WTC11 (cell line): ENCODE data around the gene ETV6. TPM values are rescaled to one million over a fixed set of nuclear protein-coding genes. Genes with fewer than 3 reads are reported as not detected.

ENCODE experiments used
- ATAC-seq: fragments of 200-7000 bp; cut with Tn5 transposase; 2 replicates; pipeline ENCODE4 v1.10.0; 2021; ENCODE audit warnings: mild to moderate bottlenecking, moderate library complexity
- CTCF ChIA-PET: fragments of 300-600 bp; sonication (Branson Sonifier 250); formaldehyde crosslinking; loops from one replicate; lab custom pipeline; 2021; ENCODE audit warnings: antibody characterized with exemption; lab: Charles Lee
- POLR2A ChIA-PET: fragments of 350-600 bp; sonication (Branson Sonifier 250); formaldehyde crosslinking; loops from one replicate; lab custom pipeline; 2021; ENCODE audit warnings: antibody characterized with exemption; lab: Charles Lee
- DNase-seq: peaks from one replicate; pipeline ENCODE4 v3.0.0; 2021; ENCODE audit warnings: low spot score
- H3K27ac Mint-ChIP-seq: 2 replicates; pipeline ENCODE4 v1.8.0; 2021; ENCODE audit warnings: mixed read lengths
- H3K27me3 Mint-ChIP-seq: 2 replicates; pipeline ENCODE4 v1.8.0; 2021; ENCODE audit warnings: low read depth, mild to moderate bottlenecking, moderate library complexity, mixed read lengths
- H3K36me3 Mint-ChIP-seq: 2 replicates; pipeline ENCODE4 v1.8.0; 2021; ENCODE audit warnings: mixed read lengths
- H3K4me1 Mint-ChIP-seq: 2 replicates; pipeline ENCODE4 v1.8.0; 2022; ENCODE audit warnings: mixed read lengths
- H3K4me3 Mint-ChIP-seq: 2 replicates; pipeline ENCODE4 v1.8.0; 2021; ENCODE audit warnings: mild to moderate bottlenecking, moderate library complexity, mixed read lengths
- H3K9me3 Mint-ChIP-seq: 2 replicates; pipeline ENCODE4 v1.8.0; 2021; ENCODE audit warnings: mixed read lengths
- CTCF ChIP-seq: fragments of 200-600 bp; IDR thresholded peaks from 2 replicates; pipeline ENCODE4 v1.8.0; 2022; ENCODE audit warnings: antibody characterized with exemption
- E2F4 ChIP-seq: sonication (generic); formaldehyde crosslinking; IDR thresholded peaks from 2 replicates; pipeline ENCODE4 v1.8.1; 2022; ENCODE audit warnings: low read depth, mild to moderate bottlenecking, moderate library complexity, missing genetic modification reagents, borderline replicate concordance
- E2F5 ChIP-seq: sonication (generic); formaldehyde crosslinking; IDR thresholded peaks from 2 replicates; pipeline ENCODE4 v1.8.1; 2022; ENCODE audit warnings: mild to moderate bottlenecking, moderate library complexity, missing genetic modification reagents
- ERG ChIP-seq: fragments of 250-450 bp; sonication (Bioruptor Pico); IDR thresholded peaks from 2 replicates; pipeline ENCODE4 v1.8.0; 2021; ENCODE audit warnings: mild to moderate bottlenecking
- FOXP1 ChIP-seq: sonication (generic); formaldehyde crosslinking; IDR thresholded peaks from 2 replicates; pipeline ENCODE4 v1.8.0; 2022; ENCODE audit warnings: missing genetic modification reagents, mild to moderate bottlenecking, moderate library complexity, borderline replicate concordance
- FOXP4 ChIP-seq: sonication (generic); formaldehyde crosslinking; IDR thresholded peaks from 2 replicates; pipeline ENCODE4 v1.8.0; 2022; ENCODE audit warnings: mild to moderate bottlenecking, missing genetic modification reagents
- MYBL2 ChIP-seq: sonication (generic); formaldehyde crosslinking; IDR thresholded peaks from 2 replicates; pipeline ENCODE4 v1.8.1; 2023; ENCODE audit warnings: mild to moderate bottlenecking, moderate library complexity, missing genetic modification reagents
- TCF7 ChIP-seq: sonication (generic); formaldehyde crosslinking; IDR thresholded peaks from 2 replicates; pipeline ENCODE4 v1.8.0; 2022; ENCODE audit warnings: mild to moderate bottlenecking, low read depth, missing genetic modification reagents, moderate library complexity
- TP53 ChIP-seq: sonication (generic); formaldehyde crosslinking; IDR thresholded peaks from 2 replicates; pipeline ENCODE4 v1.8.1; 2023; ENCODE audit warnings: mild to moderate bottlenecking, missing genetic modification reagents
- ZBTB43 ChIP-seq: sonication (generic); formaldehyde crosslinking; IDR thresholded peaks from 2 replicates; pipeline ENCODE4 v1.8.1; 2023; ENCODE audit warnings: mild to moderate bottlenecking, missing genetic modification reagents
- ZNF138 ChIP-seq: sonication (generic); formaldehyde crosslinking; conservative IDR thresholded peaks from 2 replicates; pipeline ENCODE4 v1.8.1; 2022; ENCODE audit warnings: mild to moderate bottlenecking, moderate library complexity, missing genetic modification reagents
- ZNF396 ChIP-seq: fragments of 250-450 bp; sonication (Bioruptor Pico); IDR thresholded peaks from 2 replicates; pipeline ENCODE4 v1.8.0; 2021; ENCODE audit warnings: mild to moderate bottlenecking, moderate library complexity, borderline replicate concordance
- ZNF532 ChIP-seq: fragments of 250-450 bp; sonication (Bioruptor Pico); IDR thresholded peaks from 2 replicates; pipeline ENCODE4 v1.9.0; 2021; ENCODE audit warnings: mild to moderate bottlenecking, borderline replicate concordance
- ZNF671 ChIP-seq: fragments of 250-450 bp; sonication (Bioruptor Pico); IDR thresholded peaks from 2 replicates; pipeline ENCODE4 v1.8.0; 2021; ENCODE audit warnings: mild to moderate bottlenecking
- total RNA-seq: library from RNA; stranded (reverse); gene quantifications from 3 replicates; pipeline ENCODE4 v1.2.3, GENCODE V29; 2021

The ETV6 gene
- total RNA-seq, 1 experiment from 2014 or later: 23.5 TPM

GRCh38 chr12:11804130-11804529 is 154.7 kb downstream of the ETV6 start (continued):
- TF ChIP-seq ZNF671 (no peak), FOXP4 (CRISPR knock-in tag) (no peak), E2F4 (CRISPR knock-in tag) (no peak), TP53 (no peak), ZBTB43 (no peak)

GRCh38 chr12:11805043-11805442 is 155.6 kb downstream of the ETV6 start:
- DNase-seq: no peak
- Mint-ChIP-seq H3K27ac (no peak overlapping the region), H3K4me1 (peaks cover 34% of the 10 kb centered on the region), H3K36me3 (no peaks in the 10 kb centered on the region), H3K4me3 (no peak overlapping the region), H3K9me3 (no peaks in the 10 kb centered on the region), H3K27me3 (no peaks in the 10 kb centered on the region)
- no peak for ATAC-seq
- CTCF ChIA-PET: interaction anchor here (0.9 to 1.6 kb wide), 3 partner anchors 11 to 71 kb away, joined by 3 to 6 read pairs (median 4); no protein-coding TSS in a partner anchor
- TF ChIP-seq ZNF396: no peak
- TF ChIP-seq ZNF138 (CRISPR knock-in tag): no peak
- no peak for TF ChIP-seq E2F5 (CRISPR knock-in tag)
- no peak for TF ChIP-seq TP53
- TF ChIP-seq ZNF532 (CRISPR knock-in tag): no peak
- TF ChIP-seq ERG (CRISPR knock-in tag): no peak
- no peak for TF ChIP-seq MYBL2 (CRISPR knock-in tag)
- no peak for TF ChIP-seq FOXP1 (CRISPR knock-in tag)
- no peak for TF ChIP-seq CTCF
- no peak for TF ChIP-seq TCF7 (CRISPR knock-in tag)
- POLR2A ChIA-PET: no interaction called here
